NCI-H748 treated with DMSO at 0.1 percent for 48 hours (cell line): Measurements from ENCODE around the gene SPESP1.

Experiments
- DNase-seq: peaks from one replicate; lab custom pipeline; 2025; lab: John Stamatoyannopoulos, UW

Gene SPESP1

DNA sequence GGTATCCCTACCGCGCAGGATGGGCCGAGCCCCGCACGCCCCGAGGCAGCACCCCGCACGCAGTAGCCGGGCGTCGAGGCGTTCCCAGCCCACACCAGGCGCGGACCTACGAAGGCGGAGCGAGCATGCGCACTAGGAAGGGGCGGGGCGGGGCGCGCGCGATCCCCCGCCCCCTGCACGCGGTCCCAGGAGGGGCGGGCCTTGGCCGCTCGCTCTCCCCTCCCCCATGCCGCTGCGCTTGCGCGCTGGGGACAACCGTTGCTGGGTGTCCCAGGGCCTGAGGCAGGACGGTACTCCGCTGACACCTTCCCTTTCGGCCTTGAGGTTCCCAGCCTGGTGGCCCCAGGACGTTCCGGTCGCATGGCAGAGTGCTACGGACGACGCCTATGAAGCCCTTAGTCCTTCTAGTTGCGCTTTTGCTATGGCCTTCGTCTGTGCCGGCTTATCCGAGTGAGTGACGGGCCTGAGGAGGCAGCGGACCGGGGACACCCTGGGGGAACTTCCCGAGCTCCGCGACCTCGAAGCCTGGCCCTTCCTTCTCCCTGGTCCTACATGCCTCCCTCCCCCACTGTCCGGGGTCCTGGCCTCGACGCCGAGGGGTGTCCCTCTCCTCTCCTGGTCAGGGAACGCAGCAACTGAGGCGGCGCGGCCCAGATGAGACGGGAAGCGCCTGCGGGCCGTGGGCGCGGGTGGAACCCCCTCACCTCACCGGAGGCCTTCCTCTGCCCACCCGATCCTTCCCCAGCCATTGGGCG, at the start of gene SPESP1:
Gene SPESP1 (plus strand): TSS at position 258 of the 755 bp plus-strand sequence. CDS start 129 bp downstream, at position 387.
- DNase-seq = no peak

DNA sequence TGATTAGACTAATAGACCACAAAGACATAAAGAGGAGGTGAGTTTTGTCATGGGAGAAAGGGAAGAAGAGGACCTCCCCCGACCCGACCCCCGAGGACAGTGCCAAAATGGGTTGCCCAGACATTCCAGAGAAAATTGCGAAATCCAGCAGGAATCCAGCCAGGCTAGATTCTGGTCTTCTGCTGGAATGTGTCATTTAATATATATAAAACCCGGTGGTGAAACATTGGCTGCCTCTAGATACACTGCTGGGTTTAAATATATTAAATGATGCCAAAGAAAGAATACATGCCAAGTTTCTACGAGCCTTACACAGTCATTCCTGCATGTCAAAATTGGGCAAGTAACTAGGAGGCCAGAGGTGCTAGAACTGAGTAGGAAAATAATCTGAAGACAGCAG, 45.3 kb upstream of the SPESP1 start:
- DNase-seq = no peak

DNA sequence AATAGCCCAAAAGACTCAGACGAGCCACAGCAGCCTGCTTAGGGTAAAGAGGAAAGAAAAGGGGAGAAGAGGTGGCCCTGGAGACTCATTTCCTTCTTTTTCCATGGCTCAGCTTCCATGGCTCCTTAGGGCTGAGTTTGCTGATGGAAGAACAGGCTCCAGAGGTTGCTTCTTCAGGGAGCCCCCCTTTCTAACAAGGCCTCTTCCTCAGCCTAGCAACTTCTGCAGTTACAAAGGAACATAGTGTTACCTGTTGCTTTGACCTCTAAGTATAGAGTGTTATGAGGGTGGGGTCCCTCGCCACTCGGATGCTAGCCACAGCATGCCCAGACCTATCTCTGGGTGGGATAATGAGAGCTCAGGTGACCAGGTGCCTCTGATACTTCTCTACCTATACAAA, 43.2 kb upstream of the SPESP1 start:
- DNase-seq = no peak

DNA sequence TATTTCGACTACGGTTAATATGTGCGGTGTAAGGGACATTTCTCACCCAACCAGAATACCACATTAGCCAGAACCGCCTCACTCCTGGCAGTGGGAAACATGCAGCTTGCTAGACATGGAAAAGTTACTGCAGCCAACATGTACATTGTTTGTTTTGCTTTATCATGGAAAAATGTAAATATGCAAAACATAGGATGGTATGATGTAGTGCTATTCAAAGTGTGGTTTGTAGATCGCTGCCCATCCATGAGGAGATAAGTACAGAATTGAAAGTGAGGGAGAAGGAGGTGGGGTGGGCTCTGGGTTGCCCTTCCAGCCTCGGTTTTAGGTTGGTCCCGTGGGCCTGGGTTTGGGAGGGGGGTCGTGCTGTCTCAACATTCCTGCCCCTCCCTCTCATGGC, 42.5 kb upstream of the SPESP1 start:
- no peak for DNase-seq

DNA sequence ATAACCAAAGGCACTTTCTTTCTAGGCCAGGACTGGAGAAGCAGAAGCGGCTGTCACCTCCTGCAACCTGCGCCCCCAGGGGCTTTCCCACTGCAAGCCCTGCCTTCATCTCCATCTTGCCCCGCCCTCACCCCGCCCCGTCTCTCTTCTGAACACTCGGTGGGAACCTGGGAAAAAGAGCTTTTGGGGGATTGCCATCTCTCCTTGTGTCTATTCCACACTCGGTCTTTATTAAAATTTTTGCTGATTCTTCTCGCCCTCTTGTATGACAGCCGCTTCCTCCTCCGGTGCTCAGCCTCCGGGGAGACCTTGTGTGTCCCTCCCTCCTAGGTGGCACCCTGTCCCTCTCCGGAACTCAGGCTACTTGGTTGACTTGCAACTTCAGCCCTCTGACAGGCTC, 41.9 kb upstream of the SPESP1 start:
- no peak for DNase-seq

DNA sequence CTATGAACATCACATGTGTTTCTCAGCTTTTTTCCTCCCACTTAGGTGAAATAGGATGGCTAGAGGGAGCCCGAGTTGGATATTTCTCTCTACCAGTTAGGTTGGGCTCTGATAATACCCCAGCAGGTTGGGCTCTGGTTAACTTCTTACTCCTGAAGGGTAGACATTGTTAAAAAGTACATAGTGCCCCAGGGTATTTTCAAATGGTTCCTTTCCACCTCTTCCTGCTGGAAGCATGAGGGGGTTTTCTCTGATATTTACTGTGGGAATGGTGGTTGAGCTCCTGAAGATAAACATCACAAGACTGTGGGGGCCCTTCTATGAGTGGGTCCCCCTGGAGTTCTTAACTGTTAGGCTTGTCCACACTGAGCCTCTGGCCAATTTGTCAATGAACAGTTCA, 36.1 kb upstream of the SPESP1 start:
- DNase-seq = no peak

DNA sequence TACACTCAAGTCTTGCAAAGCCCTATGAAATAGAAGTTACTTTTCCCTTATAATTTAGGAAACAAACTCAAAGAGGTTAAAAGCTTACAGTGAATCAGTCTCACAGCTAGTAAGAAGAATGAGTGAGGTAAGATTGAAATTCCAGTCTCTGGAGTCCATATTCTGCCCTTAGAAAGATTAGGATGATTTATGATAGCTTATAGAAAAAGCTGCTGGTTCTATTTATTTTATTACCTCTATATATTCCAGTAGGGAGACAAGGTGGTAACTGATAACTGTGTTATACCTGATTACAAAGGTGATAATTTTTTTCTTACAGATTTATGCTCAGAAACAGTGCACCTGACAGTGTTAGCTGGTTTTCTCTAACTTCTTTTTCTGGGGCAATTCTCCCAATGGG, 34.1 kb upstream of the SPESP1 start:
- DNase-seq = no peak

DNA sequence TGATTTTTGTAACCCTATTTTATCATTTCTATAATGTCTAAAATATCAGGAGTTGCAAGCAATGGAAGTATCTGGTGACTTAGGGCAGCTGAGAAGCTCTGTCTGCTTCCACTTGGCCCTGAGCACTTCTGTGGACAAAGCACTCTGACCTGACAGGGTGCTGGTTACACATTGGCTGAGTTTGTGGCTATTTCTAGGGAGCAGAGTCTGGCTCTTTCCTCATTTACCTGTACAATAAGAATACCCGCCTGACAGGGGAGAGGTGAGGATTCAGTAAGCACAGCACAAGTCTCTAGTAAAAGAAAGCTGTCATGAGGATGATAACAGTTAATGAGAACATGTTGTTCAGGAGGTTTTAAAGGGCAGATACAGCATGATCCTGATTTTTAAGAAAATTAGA, 33.3 kb upstream of the SPESP1 start:
- no peak for DNase-seq

DNA sequence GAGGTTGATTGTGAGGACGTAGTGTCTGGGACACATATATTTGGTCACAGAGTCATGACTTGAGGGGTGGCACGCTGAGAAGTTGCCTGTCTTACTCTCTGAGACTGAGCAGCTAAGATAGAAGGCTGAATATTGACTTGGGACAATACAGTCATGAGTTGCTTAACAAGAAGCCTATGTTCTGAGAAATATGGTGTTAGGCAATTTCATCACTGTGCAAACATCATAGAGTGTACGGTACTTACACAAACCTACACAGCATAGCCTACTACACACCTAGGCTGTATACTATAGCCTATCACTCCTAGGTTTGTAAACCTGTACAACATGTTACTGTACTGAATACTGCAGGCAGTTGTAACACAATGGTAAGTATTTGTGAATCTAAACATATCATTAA, 30.3 kb upstream of the SPESP1 start:
- DNase-seq = no peak

DNA sequence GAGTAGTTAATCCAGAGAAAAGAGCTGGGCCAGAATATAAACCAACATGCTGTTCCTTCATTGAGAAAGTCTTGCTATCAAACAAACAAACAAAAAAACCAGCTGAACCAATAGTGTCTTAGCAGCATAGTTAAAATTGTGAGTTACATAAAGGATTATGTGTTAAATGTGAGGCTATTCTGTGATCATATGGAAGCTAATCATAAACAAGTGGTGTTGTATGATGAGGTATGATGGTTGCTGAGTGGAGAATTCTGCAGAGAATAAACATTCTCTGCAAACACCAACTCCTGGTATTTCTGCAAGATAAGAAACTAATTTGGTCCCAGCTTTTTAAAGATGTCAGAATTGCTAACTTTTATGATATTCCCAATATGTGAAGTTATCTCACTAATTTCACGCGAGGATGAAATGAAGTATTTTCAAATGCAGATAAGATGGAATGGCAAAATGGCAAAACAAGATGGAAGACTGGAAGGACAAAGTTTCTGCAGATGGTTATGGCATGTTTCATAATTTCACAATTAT, 22.9 kb upstream of the SPESP1 start:
- DNase-seq = no peak

DNA sequence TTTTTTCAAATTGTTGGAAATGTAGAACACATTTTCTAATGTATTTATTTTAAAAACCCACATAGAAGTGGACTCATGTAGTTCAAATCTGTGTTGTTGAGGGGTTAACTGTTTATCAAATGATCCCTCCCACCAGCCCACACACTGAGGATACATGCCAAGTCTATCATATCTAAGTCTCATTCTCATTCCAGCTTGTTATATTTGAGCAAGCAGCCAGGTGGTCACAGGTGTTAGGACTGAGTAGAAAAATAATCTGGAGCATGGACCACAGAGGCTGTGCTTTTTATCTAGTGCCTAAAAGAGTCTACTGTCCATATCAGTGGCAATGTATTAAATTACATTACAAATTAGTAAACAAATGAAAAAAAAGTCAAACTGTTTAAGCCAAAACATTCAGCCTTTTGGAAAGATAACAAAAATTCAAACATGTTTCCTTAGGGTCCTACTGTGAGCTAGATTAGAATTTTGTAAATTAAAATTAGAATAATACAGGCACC, 20.7 kb upstream of the SPESP1 start:
- no peak for DNase-seq

DNA sequence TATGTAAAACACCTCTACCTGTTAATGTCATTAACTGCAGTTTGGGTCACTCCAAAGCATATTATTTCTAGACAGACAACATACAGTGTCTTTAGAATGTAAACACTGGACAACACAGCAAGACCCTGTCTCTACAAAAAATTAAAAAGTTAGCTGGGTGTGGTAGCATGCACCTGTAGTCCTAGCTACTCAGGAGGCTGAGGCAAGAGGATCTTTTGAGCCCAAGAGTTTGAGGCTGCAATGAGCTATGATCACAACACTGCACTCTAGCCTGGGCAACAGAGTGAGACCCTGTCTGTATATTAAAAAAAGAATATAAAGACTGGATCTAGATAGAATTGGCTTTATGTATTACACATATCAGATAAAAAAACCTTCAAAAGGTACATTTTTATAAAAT, 20.0 kb upstream of the SPESP1 start:
- DNase-seq = no peak

DNA sequence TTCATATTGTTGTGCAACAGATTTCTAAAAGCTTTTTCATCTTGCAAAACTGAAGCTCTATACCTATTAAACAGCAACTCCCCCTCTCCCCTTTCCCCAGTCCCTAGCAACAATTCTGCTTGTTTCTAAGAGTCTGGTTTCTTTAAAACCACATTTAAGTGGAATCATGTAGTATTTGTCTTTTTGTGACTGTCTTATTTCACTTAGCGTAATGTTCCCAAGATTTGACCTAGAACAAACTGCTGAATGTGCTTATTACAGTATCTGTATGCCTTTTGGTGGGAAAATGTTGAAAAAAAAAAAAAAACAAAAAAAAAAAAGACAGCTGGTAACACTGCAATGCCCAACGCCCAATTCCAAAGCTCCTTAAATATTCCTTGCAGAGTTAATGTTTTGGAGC, 19.5 kb upstream of the SPESP1 start:
- no peak for DNase-seq

DNA sequence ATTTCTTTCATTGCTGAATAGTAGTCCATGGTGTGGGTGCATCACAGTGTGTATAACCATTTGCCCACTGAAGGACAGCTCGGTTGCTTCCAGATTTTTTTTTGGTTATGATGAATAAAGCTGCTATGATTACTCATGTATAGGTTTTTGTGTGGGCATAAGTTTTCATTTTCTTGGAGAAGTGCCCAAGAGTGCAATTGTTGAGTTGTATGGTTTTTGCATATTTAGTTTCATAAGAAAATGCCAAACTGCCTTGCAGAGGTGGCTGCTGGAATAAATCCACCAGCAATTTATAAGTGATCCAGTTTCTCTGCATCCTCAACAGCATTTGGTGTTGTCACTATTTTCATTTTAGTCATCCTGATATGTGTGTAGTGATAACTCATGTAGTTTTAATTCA, 8.4 kb upstream of the SPESP1 start:
- no peak for DNase-seq

DNA sequence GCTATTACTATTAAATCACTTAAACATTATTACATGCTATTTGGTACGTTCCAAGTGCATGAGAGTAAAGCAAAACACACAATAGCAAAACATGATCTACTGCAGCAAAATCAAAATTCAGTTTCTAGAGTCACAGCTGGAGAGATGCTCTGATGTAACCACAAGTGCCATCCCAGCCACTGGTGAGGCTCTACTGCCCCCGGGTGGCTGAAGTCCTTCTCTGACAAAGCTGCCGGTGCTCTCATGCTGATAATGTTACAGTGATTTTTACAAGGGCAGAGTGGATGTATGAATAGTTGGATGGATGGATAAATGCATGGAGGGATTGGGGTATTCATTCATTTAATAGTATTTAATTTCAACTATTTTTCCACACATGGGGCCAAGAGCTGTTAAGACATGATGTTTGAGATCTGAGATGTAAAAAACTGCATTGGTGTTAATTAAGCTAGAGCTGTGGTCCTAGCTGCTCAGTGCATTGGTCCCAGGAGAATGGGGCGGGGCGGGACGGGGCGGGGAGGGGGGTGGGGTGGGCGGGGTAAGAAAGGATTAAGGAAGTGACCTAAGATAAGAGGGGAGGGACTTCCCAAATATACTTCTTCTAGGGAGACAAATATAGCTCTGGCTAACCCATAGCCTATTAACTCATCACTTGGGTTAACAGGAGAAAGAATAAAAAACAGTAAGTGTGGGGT, 5.3 kb upstream of the SPESP1 start:
- DNase-seq = peak; percentile 16

DNA sequence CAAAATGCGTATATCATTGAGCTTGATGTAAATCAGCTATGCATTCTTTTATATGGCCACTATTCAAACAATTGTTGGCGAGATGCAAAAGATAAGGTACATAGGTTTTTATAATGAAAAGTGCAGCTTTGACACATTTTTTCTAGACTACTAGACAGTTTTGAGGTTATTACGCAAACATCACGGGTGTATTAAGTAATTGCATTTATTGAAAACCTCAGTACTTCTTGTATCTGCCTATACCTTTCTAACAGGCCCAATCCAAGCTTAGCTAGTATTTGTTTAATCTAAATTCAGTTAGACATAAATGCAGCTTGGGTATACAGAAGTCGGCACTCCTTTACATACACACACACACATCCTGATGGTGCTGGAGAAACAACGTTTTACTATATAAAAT, 2.7 kb downstream of the SPESP1 start:
- no peak for DNase-seq

DNA sequence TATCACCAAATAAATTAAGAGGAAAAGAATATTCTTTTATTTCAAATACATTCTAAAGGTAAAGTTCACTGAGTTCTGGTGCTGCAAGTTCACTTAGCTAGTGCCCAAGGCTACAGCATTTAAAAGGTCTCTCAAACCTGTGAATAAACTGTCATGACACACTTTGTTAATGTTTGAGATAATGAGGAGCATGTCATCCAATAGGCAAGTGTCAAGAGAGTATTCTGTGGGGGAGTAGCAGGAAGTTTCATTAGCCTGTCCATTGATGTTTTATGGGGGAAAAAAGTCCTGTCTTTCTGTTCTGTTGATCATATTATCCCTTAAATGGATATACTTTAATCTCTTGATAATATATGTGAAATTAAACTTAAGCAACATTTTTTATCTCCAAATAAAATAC, 4.0 kb downstream of the SPESP1 start:
- no peak for DNase-seq

DNA sequence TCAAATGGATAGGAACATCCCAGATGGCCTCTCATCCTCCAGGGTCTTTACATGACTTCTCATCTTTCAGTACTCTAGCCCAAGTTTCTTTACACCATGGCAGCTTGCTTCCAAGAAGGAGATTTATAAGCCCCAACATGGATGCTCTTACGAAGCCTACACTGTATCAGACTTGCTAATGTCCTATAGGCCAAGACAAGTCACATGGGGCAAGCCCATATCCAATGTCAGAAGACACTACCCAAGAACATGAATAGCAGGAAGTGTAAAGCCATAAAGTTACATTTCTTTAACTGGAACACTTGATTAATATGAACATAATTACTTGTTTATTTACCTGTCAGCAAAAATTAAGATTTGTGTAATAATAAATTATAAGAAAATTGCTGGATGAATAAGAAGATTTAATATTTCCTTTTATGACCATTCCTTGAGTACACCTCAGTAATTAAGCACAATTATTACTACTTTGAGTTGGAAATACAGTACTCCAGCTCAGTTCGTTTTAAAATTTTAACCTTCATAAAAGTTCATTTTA, 5.1 kb downstream of the SPESP1 start:
- no peak for DNase-seq

DNA sequence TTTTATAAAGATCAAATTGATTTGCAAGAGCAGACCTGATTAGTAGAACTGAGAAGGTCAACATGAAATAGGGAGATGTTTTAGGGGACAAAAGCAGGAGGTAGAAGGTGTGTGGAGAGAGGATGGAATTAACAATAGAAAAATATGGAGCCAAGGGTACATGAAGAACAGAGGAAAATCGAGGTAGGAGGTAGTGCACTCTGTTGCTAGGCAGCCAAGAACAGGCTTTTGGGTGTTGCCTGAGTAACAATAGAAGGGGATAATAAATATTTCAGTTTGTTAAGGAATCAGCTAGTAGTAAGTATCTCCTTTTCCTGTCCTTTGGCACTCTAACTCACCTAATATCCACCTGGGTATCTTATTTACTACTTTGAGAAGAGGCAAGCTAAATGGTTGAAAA, 9.2 kb downstream of the SPESP1 start:
- DNase-seq = no peak

DNA sequence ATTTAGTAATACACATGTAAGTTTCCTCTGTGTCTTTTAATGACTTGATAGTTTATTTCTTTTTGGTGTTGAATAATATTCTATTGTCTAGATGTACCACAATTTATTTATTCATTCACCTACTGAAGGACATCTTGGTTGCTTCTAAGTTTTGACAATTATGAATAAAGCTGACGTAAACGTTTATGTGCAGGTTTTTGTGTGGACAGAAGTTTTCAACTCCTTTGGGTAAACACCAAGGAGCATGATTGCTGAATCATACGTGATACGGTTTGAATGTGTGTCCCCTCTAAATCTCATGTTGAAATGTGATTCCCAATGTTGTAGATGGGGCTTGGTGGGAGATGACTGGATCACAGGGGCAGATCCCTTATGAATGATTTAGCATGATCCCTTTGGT, 21.5 kb downstream of the SPESP1 start:
- DNase-seq = no peak

DNA sequence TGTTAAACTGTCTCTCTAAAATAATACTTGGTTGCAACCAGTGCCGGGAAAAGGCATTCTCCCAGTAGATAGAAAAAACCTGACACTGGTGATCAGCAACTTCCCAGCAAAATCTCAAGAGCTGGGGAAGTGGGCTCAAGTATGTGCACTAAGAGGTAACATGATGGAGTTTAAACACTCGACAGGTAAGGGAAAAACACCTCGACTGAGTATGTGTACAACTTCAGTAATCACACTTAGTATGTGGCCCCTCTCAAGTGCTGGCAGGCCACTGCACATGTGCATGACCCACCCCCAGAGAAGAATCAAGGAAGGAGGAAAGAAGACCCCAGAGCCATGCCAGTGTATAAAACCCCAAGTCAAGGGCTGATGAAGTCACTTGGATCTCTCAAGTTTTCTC, 27.4 kb downstream of the SPESP1 start:
- DNase-seq = no peak

DNA sequence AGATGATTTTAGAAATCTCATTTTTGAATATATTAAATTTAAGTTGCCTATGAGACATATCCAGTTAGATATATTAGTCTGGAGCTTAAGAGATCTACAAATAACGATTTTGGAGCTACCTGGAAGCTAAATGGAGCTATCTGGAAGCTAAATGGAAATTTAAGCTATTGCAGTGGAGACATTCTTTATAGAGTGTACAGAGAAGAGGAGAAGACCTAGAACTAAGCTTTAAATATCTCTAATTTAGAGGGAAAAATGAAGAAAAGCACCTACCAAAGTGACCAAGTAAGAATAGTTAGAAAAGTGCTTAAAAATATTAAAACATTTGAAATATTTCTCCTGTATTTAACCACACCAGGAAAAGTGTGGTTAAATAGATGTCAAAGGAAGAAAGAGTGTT, 28.3 kb downstream of the SPESP1 start:
- DNase-seq = no peak

DNA sequence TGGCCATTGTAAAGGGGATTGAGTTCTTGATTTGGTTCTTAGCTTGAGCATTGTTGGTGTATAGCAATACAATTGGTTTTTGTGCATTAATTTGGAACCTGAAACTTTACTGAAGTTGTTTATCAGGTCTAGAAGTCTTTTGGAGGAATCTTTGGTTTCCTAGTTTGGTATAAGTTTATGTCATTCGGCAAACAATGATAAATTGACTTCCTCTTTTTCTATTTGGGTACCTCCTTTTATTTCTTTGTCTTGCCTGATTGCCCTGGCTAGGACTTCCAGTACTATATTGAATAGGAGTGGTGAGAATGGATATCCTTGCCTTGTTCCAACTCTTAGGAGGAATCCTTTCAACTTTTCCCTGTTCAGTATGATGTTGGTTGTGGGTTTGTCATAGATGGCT, 32.1 kb downstream of the SPESP1 start:
- no peak for DNase-seq
